HCT116 (cell line): ENCODE measurements around the gene NFE2L2.
"Not testable (repeated sequence)": the region's sequence is repeated elsewhere in the genome, so short reads cannot be mapped to it uniquely, and the experiment has no call there.

Experiments
- CEBPB ChIP-seq: IDR thresholded peaks from 2 replicates; pipeline ENCODE4 v1.6.1; 2012; ENCODE audit warnings: low read depth
- EZH2 ChIP-seq: fragments of 200-600 bp; sonication (generic); IDR thresholded peaks from 2 replicates; pipeline ENCODE4 v1.6.1; 2017; ENCODE audit warnings: antibody characterized with exemption, mixed run types
- POLR2A ChIP-seq: IDR thresholded peaks from 2 replicates; pipeline ENCODE4 v1.7.0; 2011; ENCODE audit warnings: borderline replicate concordance; ENCODE audit not compliant: insufficient read depth, insufficient read length; ENCODE audit errors: extremely low read depth
- POLR2AphosphoS5 ChIP-seq: IDR thresholded peaks from 2 replicates; pipeline ENCODE4 v1.6.1; 2011; ENCODE audit warnings: mild to moderate bottlenecking, low read depth, low read length, moderate library complexity
- SIN3A ChIP-seq: IDR thresholded peaks from 2 replicates; pipeline ENCODE4 v1.6.1; 2012; ENCODE audit warnings: low read depth
- TCF7L2 ChIP-seq: IDR thresholded peaks from 2 replicates; pipeline ENCODE4 v1.7.0; 2011; ENCODE audit warnings: borderline replicate concordance, inconsistent platforms; ENCODE audit not compliant: insufficient read depth, insufficient read length; ENCODE audit errors: extremely low read depth
- ZNF274 ChIP-seq: fragments of 200-500 bp; sonication (Bioruptor generic); IDR thresholded peaks from 2 replicates; pipeline ENCODE4 v1.6.1; 2014; ENCODE audit warnings: mild to moderate bottlenecking, low read depth, low read length, inconsistent platforms
- TF ChIP-seq, protein P1 (sequence below), 3 experiments: fragments of 200-600 bp in 1 of 3; sonication (generic) in 1 of 3; IDR thresholded peaks in 2 of 3; conservative IDR thresholded peaks in 1 of 3; 2 replicates each; pipeline ENCODE4 v1.5.1; 2012 to 2017; ENCODE audit warnings: low read depth in 2 of 3, low read length in 2 of 3, antibody characterized with exemption in 1 of 3, borderline replicate concordance in 1 of 3, control low read depth in 1 of 3, mild to moderate bottlenecking in 1 of 3, mixed read lengths in 1 of 3, mixed run types in 1 of 3, moderate library complexity in 1 of 3; ENCODE audit not compliant: insufficient read depth in 1 of 3
- TF ChIP-seq, protein P2 (sequence below): IDR thresholded peaks from 2 replicates; pipeline ENCODE4 v1.6.1; 2012

DNA sequence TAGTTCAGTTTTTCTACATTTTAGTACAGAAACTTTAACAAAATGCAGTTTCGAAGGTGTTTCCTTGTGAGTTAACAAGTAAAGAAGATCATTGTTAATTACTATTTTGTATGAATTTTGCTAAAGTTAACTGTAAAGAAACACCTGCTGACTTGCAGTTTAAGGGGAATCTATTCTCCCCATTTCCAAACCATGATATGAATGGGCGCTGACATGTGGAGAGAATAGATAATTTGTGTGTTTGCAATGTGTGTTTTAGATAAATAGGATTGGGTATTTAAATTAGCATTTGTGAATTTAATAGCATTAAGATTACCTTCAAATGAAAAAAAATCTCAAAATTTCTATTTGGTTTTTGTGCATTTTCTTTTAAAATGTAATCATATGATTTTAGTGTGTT, 44.7 kb downstream of the NFE2L2 start:
- TF ChIP-seq, protein P1, sequence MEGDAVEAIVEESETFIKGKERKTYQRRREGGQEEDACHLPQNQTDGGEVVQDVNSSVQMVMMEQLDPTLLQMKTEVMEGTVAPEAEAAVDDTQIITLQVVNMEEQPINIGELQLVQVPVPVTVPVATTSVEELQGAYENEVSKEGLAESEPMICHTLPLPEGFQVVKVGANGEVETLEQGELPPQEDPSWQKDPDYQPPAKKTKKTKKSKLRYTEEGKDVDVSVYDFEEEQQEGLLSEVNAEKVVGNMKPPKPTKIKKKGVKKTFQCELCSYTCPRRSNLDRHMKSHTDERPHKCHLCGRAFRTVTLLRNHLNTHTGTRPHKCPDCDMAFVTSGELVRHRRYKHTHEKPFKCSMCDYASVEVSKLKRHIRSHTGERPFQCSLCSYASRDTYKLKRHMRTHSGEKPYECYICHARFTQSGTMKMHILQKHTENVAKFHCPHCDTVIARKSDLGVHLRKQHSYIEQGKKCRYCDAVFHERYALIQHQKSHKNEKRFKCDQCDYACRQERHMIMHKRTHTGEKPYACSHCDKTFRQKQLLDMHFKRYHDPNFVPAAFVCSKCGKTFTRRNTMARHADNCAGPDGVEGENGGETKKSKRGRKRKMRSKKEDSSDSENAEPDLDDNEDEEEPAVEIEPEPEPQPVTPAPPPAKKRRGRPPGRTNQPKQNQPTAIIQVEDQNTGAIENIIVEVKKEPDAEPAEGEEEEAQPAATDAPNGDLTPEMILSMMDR (IDR thresholded peaks at IDR 0.05 in 2 of 3, conservative IDR thresholded peaks at IDR 0.05 in 1 of 3; ENCODE audit: borderline replicate concordance in 1 of 3, insufficient read depth in 1 of 3, low read depth in 2 of 3, low read length in 2 of 3): not testable (repeated sequence)
- TF ChIP-seq SIN3A, EZH2, POLR2AphosphoS5, POLR2A, TCF7L2, ZNF274, CEBPB: not testable (repeated sequence)
- TF ChIP-seq, protein P2, sequence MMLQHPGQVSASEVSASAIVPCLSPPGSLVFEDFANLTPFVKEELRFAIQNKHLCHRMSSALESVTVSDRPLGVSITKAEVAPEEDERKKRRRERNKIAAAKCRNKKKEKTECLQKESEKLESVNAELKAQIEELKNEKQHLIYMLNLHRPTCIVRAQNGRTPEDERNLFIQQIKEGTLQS: not testable (repeated sequence)
